IPS DF 19.7 (cell line): ENCODE data around the gene ARNT2.
A peak's percentile ranks its signal among the peaks of the same experiment; 100 is the strongest.
"Not testable (repeated sequence)": the region's sequence is repeated elsewhere in the genome, so short reads cannot be mapped to it uniquely, and the experiment has no call there.

Experiments
- DNase-seq: peaks from one replicate; pipeline ENCODE4 v3.0.0-alpha.2; 2013; ENCODE audit warnings: low read depth, low spot score

ARNT2 gene

GRCh38 chr15:80404057-80404760 is at the start of gene ARNT2:
ARNT2 (plus strand) TSS chr15:80404382; CDS start chr15:80404516, 134 bp downstream.
- no peak for DNase-seq

GRCh38 chr15:80367094-80367493 is 37.1 kb upstream of the ARNT2 start:
- peak; percentile 54 for DNase-seq

GRCh38 chr15:80367661-80368060 is 36.5 kb upstream of the ARNT2 start:
- no peak for DNase-seq

- DNase-seq: no peak
Measured at GRCh38 chr15:80371924-80372323, 32.3 kb upstream of the ARNT2 start.

- no peak for DNase-seq
Measured at GRCh38 chr15:80374441-80374840, 29.7 kb upstream of the ARNT2 start.

GRCh38 chr15:80375968-80376891 is 28.0 kb upstream of the ARNT2 start:
- no peak for DNase-seq

GRCh38 chr15:80379693-80380092 is 24.5 kb upstream of the ARNT2 start:
- DNase-seq: no peak

- DNase-seq: no peak
Measured at GRCh38 chr15:80380154-80380553, 24.0 kb upstream of the ARNT2 start.

GRCh38 chr15:80382285-80382684 is 21.9 kb upstream of the ARNT2 start:
- DNase-seq: no peak

- no peak for DNase-seq
Measured at GRCh38 chr15:80384432-80384831, 19.8 kb upstream of the ARNT2 start.

GRCh38 chr15:80386151-80386550 is 18.0 kb upstream of the ARNT2 start:
- no peak for DNase-seq

- no peak for DNase-seq
Measured at GRCh38 chr15:80388326-80388725, 15.9 kb upstream of the ARNT2 start.

GRCh38 chr15:80389370-80389769 is 14.8 kb upstream of the ARNT2 start:
- DNase-seq: no peak

- not testable (repeated sequence) for DNase-seq
Measured at GRCh38 chr15:80390942-80391341, 13.2 kb upstream of the ARNT2 start.

- DNase-seq: no peak
Measured at GRCh38 chr15:80395616-80396015, 8.6 kb upstream of the ARNT2 start.

- DNase-seq: no peak
Measured at GRCh38 chr15:80396096-80396495, 8.1 kb upstream of the ARNT2 start.

- DNase-seq: no peak
Measured at GRCh38 chr15:80399508-80399907, 4.7 kb upstream of the ARNT2 start.

GRCh38 chr15:80401456-80401855 is 2.7 kb upstream of the ARNT2 start:
- no peak for DNase-seq

- no peak for DNase-seq
Measured at GRCh38 chr15:80402339-80402738, 1.8 kb upstream of the ARNT2 start.

- DNase-seq: no peak
Measured at GRCh38 chr15:80403712-80404056, 498 bp upstream of the ARNT2 start.

GRCh38 chr15:80404761-80405553 is 775 bp downstream of the ARNT2 start:
- no peak for DNase-seq

- no peak for DNase-seq
Measured at GRCh38 chr15:80405554-80405850, 1.3 kb downstream of the ARNT2 start.
